ENCODE data around the gene HPS4. TPM values are rescaled to one million over a fixed set of nuclear protein-coding genes. Genes with fewer than 3 reads are reported as not detected.

The HPS4 gene
- total RNA-seq, 1 experiment from 2014 or later, result 35.4 TPM

DNA sequence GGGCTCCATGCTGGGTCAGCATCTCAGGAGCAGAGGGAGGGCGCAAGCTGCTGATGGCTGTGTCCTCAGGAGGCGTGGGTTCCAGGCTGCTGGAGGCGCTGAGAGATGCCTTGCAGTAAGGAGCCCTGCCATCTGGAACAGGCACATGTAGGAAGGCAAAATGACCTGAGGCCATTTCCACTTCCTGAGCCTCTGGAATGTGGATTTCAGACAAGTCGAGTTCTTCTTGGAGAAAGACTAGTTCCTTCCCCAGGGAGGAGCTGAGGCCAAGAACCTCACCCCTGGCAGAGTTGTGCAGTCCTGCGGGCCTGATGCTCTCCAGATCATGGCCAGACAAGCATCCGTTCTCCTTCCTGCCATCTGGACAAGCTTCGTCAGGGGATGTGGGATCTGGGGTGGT lies 19.3 kb downstream of the HPS4 start:
- Histone ChIP-seq H3K79me2 (ENCODE audit: insufficient read depth, low read length) (peaks cover 14% of the 10 kb centered on the region), H3K9me3 (ENCODE audit: control insufficient read depth in 1 of 2, insufficient read depth in 1 of 2, low read depth in 1 of 2, low read length in 2 of 2) (no peaks in the 10 kb centered on the region), H3K36me3 (ENCODE audit: control insufficient read depth in 1 of 2, insufficient read depth in 2 of 2, low read length in 2 of 2) (peaks cover 38 to 43% of the 10 kb centered on the region in 2 experiments; a peak in 3 of 4 replicates), H3K9me2 (ENCODE audit: insufficient read depth) (no peaks in the 10 kb centered on the region), H3K9ac (ENCODE audit: low read length) (no peak overlapping the region), H3K27me3 (ENCODE audit: insufficient read depth, low read length) (no peaks in the 10 kb centered on the region), H3K4me1 (ENCODE audit: control insufficient read depth in 1 of 2, insufficient read depth in 2 of 2, low read length in 2 of 2) (peaks cover 0 to 7% of the 10 kb centered on the region in 2 experiments; a peak in 3 of 4 replicates), H4K20me1 (ENCODE audit: insufficient read depth) (peaks cover 4% of the 10 kb centered on the region; the same call in 1 of the 2 replicates), H3K4me2 (ENCODE audit: low read length) (no peak overlapping the region), H3K27ac (ENCODE audit: low read depth, low read length) (no peak overlapping the region), H3K4me3 (replicated peaks in 1 of 2; ENCODE audit: low read depth in 1 of 2, low read length in 2 of 2) (no peak overlapping the region), H2AFZ (ENCODE audit: low read depth, low read length, poor library complexity, severe bottlenecking) (no peak overlapping the region)
- TF ChIP-seq JUND (IDR thresholded peaks at IDR 0.05) (no peak), POLR2A (IDR thresholded peaks at IDR 0.05; ENCODE audit: borderline replicate concordance, extremely low read depth, insufficient read depth, insufficient read length) (no peak), YY1 (IDR thresholded peaks at IDR 0.05; ENCODE audit: extremely low read depth, insufficient replicate concordance, low read depth, low read length) (no peak), SRF (IDR thresholded peaks at IDR 0.05; ENCODE audit: low read depth) (no peak), POLR2AphosphoS5 (IDR thresholded peaks at IDR 0.05; ENCODE audit: low read depth, low read length) (no peak), FOSL1 (IDR thresholded peaks at IDR 0.05; ENCODE audit: low read depth) (no peak), ZFX (IDR thresholded peaks at IDR 0.05) (no peak), SP1 (IDR thresholded peaks at IDR 0.05; ENCODE audit: low read depth) (no peak), CEBPB (IDR thresholded peaks at IDR 0.05; ENCODE audit: low read depth) (no peak), ZNF274 (IDR thresholded peaks at IDR 0.05; ENCODE audit: low read depth, low read length) (no peak)
- TF ChIP-seq, protein P1, sequence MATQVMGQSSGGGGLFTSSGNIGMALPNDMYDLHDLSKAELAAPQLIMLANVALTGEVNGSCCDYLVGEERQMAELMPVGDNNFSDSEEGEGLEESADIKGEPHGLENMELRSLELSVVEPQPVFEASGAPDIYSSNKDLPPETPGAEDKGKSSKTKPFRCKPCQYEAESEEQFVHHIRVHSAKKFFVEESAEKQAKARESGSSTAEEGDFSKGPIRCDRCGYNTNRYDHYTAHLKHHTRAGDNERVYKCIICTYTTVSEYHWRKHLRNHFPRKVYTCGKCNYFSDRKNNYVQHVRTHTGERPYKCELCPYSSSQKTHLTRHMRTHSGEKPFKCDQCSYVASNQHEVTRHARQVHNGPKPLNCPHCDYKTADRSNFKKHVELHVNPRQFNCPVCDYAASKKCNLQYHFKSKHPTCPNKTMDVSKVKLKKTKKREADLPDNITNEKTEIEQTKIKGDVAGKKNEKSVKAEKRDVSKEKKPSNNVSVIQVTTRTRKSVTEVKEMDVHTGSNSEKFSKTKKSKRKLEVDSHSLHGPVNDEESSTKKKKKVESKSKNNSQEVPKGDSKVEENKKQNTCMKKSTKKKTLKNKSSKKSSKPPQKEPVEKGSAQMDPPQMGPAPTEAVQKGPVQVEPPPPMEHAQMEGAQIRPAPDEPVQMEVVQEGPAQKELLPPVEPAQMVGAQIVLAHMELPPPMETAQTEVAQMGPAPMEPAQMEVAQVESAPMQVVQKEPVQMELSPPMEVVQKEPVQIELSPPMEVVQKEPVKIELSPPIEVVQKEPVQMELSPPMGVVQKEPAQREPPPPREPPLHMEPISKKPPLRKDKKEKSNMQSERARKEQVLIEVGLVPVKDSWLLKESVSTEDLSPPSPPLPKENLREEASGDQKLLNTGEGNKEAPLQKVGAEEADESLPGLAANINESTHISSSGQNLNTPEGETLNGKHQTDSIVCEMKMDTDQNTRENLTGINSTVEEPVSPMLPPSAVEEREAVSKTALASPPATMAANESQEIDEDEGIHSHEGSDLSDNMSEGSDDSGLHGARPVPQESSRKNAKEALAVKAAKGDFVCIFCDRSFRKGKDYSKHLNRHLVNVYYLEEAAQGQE (IDR thresholded peaks at IDR 0.05; ENCODE audit: low read depth), result no peak
- TF ChIP-seq, protein P2, sequence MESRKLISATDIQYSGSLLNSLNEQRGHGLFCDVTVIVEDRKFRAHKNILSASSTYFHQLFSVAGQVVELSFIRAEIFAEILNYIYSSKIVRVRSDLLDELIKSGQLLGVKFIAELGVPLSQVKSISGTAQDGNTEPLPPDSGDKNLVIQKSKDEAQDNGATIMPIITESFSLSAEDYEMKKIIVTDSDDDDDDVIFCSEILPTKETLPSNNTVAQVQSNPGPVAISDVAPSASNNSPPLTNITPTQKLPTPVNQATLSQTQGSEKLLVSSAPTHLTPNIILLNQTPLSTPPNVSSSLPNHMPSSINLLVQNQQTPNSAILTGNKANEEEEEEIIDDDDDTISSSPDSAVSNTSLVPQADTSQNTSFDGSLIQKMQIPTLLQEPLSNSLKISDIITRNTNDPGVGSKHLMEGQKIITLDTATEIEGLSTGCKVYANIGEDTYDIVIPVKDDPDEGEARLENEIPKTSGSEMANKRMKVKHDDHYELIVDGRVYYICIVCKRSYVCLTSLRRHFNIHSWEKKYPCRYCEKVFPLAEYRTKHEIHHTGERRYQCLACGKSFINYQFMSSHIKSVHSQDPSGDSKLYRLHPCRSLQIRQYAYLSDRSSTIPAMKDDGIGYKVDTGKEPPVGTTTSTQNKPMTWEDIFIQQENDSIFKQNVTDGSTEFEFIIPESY (IDR thresholded peaks at IDR 0.05; ENCODE audit: extremely low read depth, insufficient replicate concordance, low read length), result no peak
- POLR2A ChIA-PET, result no interaction called here
- no TSS peak for BruUV-seq (replicated peaks)
- no peak for DNase-seq (ENCODE audit: low read depth, low spot score)
- RAD21 ChIA-PET (ENCODE audit: low non-redundant PET in 1 of 2, low total read pairs in 2 of 2, uncharacterized antibody in 2 of 2, unreplicated experiment in 2 of 2), result no interaction called here
- intact Hi-C loops (cut with micrococcal nuclease), result no loop called here
- CTCF ChIA-PET, result interaction anchor here (1.4 kb wide), 1 partner anchor 69 kb away, joined by 4 read pairs; no protein-coding TSS in a partner anchor
- no peak for ATAC-seq
